ENCODE measurements around the gene MVB12B. TPM values are rescaled to one million over a fixed set of nuclear protein-coding genes. Genes with fewer than 3 reads are reported as not detected.

Gene MVB12B
- total and polyA plus RNA-seq, 2 of the 13 experiments (the other 11 are each of a cell fraction or from before 2014, with no cell fraction given) = 12.1 to 30.1 TPM

- H3K9me3 ChIP-seq (ENCODE audit: low read length) = no peaks in the 10 kb centered on the region
- BruUV-seq (replicated peaks) = no TSS peak
- H3K4me1 ChIP-seq (ENCODE audit: insufficient read depth, low read length) = no peaks in the 10 kb centered on the region
- DNase-seq (ENCODE audit: low spot score) (no peak), ATAC-seq (no peak), FAIRE-seq (no peak)
- H2AFZ ChIP-seq (ENCODE audit: low read length) = no peak overlapping the region
- WGBS (ENCODE audit: low lambda C conversion rate) = 91% methylated on average over 14 of the region's 14 CpGs
- peaks cover 24 to 34% of the 10 kb centered on the region in 2 experiments for H3K36me3 ChIP-seq (replicated peaks in 1 of 2; ENCODE audit: control insufficient read depth in 1 of 2, insufficient read depth in 2 of 2, low read length in 2 of 2)
- H3K4me2 ChIP-seq (ENCODE audit: low read depth, low read length) = no peak overlapping the region
- TF ChIP-seq BATF2 (CRISPR knock-in tag; IDR thresholded peaks at IDR 0.05) (no peak), MNT (IDR thresholded peaks at IDR 0.05) (peak; percentile 91)
- H4K20me1 ChIP-seq (ENCODE audit: insufficient read depth, low read length) = no peaks in the 10 kb centered on the region
- POLR2A ChIA-PET = no interaction called here
- no peak overlapping the region for H3K4me3 ChIP-seq (replicated peaks in 1 of 3; ENCODE audit: insufficient read depth in 1 of 3, low read depth in 2 of 3, low read length in 3 of 3)
- H3K9ac ChIP-seq (ENCODE audit: insufficient read depth, low read depth, low read length) = no peak overlapping the region
- no peaks in the 10 kb centered on the region for H3K79me2 ChIP-seq (ENCODE audit: insufficient read depth, low read length)
- intact Hi-C loops (cut with micrococcal nuclease; ENCODE audit: unreplicated experiment) (no loop called here), in situ Hi-C loops (cut with HindIII; ENCODE audit: extremely low pct_ligation_motif_present, low pct_unique_long_range_greater_than_20kb) (no loop called here)
- no peaks in the 10 kb centered on the region for H3K27me3 ChIP-seq (ENCODE audit: control insufficient read depth in 1 of 2, insufficient read depth in 2 of 2, low read length in 2 of 2)
- CTCF ChIA-PET (ENCODE audit: low intra/inter-chr PET ratio, low total read pairs) = no interaction called here
- H3K27ac ChIP-seq (ENCODE audit: extremely low read length, insufficient read depth, low read length) = no peak overlapping the region
Measured at GRCh38 chr9:126453156-126453963, 126.7 kb downstream of the MVB12B start.

GRCh38 chr9:126454215-126454614, 127.6 kb downstream of the MVB12B start:
- TF ChIP-seq KDM2A (CRISPR knock-in tag; IDR thresholded peaks at IDR 0.05; ENCODE audit: borderline replicate concordance, low read depth) (no peak), PRDM10 (CRISPR knock-in tag; IDR thresholded peaks at IDR 0.05; ENCODE audit: low read depth) (no peak), PPARG (CRISPR knock-in tag; conservative IDR thresholded peaks at IDR 0.05) (no peak), ZNF446 (CRISPR knock-in tag; IDR thresholded peaks at IDR 0.05) (no peak), SP2 (CRISPR knock-in tag; IDR thresholded peaks at IDR 0.05) (no peak), HCFC1 (IDR thresholded peaks at IDR 0.05; ENCODE audit: low read depth, low read length) (no peak), MTA1 (CRISPR knock-in tag; IDR thresholded peaks at IDR 0.05; ENCODE audit: borderline replicate concordance) (no peak), KLF11 (CRISPR knock-in tag; IDR thresholded peaks at IDR 0.05) (no peak), EHMT2 (IDR thresholded peaks at IDR 0.05; ENCODE audit: borderline replicate concordance, low read depth, low read length) (no peak), GZF1 (CRISPR knock-in tag; IDR thresholded peaks at IDR 0.05) (no peak)
- Histone ChIP-seq H3K9me3 (ENCODE audit: low read length) (no peaks in the 10 kb centered on the region), H3K4me3 (replicated peaks in 1 of 3; ENCODE audit: insufficient read depth in 1 of 3, low read depth in 2 of 3, low read length in 3 of 3) (no peak overlapping the region), H3K27me3 (ENCODE audit: control insufficient read depth in 1 of 2, insufficient read depth in 2 of 2, low read length in 2 of 2) (no peaks in the 10 kb centered on the region), H3K4me2 (ENCODE audit: low read depth, low read length) (no peak overlapping the region), H3K36me3 (replicated peaks in 1 of 2; ENCODE audit: control insufficient read depth in 1 of 2, insufficient read depth in 2 of 2, low read length in 2 of 2) (peaks cover 20 to 30% of the 10 kb centered on the region in 2 experiments), H3K79me2 (ENCODE audit: insufficient read depth, low read length) (no peaks in the 10 kb centered on the region), H2AFZ (ENCODE audit: low read length) (no peak overlapping the region), H3K4me1 (ENCODE audit: insufficient read depth, low read length) (no peaks in the 10 kb centered on the region), H3K9ac (ENCODE audit: insufficient read depth, low read depth, low read length) (no peak overlapping the region), H4K20me1 (ENCODE audit: insufficient read depth, low read length) (no peaks in the 10 kb centered on the region), H3K27ac (ENCODE audit: extremely low read length, insufficient read depth, low read length) (no peak overlapping the region)
- 96% methylated on average over 3 of the region's 4 CpGs for WGBS (ENCODE audit: low lambda C conversion rate)
- DNase-seq (ENCODE audit: low spot score) (no peak), ATAC-seq (no peak), FAIRE-seq (no peak)
- ChIA-PET POLR2A (no interaction called here), CTCF (ENCODE audit: low intra/inter-chr PET ratio, low total read pairs) (no interaction called here)
- in situ Hi-C loops (cut with HindIII; ENCODE audit: extremely low pct_ligation_motif_present, low pct_unique_long_range_greater_than_20kb) = no loop called here
- BruUV-seq (replicated peaks) = no TSS peak
- intact Hi-C loops (cut with micrococcal nuclease; ENCODE audit: unreplicated experiment) = no loop called here
